Measurements from ENCODE around the gene BACH2.

- no peak for TF ChIP-seq CTCF (IDR thresholded peaks at IDR 0.05)
- TF ChIP-seq POLR2A (IDR thresholded peaks at IDR 0.05) = no peak
- TF ChIP-seq POLR2AphosphoS5 (IDR thresholded peaks at IDR 0.05) = no peak
These were observed 209.4 kb downstream of the BACH2 start for GRCh38 chr6:90087106-90087833.
